ENCODE results near the gene F2. TPM values are rescaled to one million over a fixed set of nuclear protein-coding genes. Genes with fewer than 3 reads are reported as not detected.
"Not testable (repeated sequence)": the region's sequence is repeated elsewhere in the genome, so short reads cannot be mapped to it uniquely, and the experiment has no call there.

Gene F2
- total RNA-seq, 4 donors from 2014 or later, result 0.19 TPM; not detected in 3

- Histone ChIP-seq H3K36me3 (peaks cover 17 to 56% (median 23%) of the 10 kb centered on the region in 3 donors), H3K27me3 (no peaks in the 10 kb centered on the region), H3K9me3 (no peaks in the 10 kb centered on the region), H3K4me1 (peaks cover 33 to 68% (median 47%) of the 10 kb centered on the region in 3 donors), H3K27ac (peak within 1 kb of the TSS; percentile 88 to 96 (median 92)), H3K4me3 (peak within 1 kb of the TSS; percentile 84 to 94 (median 89))
- WGBS, 2 donors, result 0 to 1% methylated on average over 17 to 25 of the region's 44 CpGs
- DNase-seq, result peak; percentile 98
- TF ChIP-seq CTCF (IDR thresholded peaks at IDR 0.05) (peak in 2 of 6 experiments; percentile 20 to 31), POLR2A (IDR thresholded peaks at IDR 0.05) (peak in 3 of 4 donors; percentile 37 to 88 (median 85))
- intact Hi-C loops (cut with DNase I), result no loop called here
Measured at GRCh38 chr11:46700241-46701077, 18.6 kb upstream of the F2 start, which contains the start of the genes ARHGAP1 and ZNF408. Gene ARHGAP1, minus strand, starts transcription at chr11:46700619. Its CDS starts 4,512 bp downstream, at chr11:46696107. Gene ZNF408, plus strand, starts transcription at chr11:46701031. Its CDS starts 17 bp downstream, at chr11:46701048.

DNA sequence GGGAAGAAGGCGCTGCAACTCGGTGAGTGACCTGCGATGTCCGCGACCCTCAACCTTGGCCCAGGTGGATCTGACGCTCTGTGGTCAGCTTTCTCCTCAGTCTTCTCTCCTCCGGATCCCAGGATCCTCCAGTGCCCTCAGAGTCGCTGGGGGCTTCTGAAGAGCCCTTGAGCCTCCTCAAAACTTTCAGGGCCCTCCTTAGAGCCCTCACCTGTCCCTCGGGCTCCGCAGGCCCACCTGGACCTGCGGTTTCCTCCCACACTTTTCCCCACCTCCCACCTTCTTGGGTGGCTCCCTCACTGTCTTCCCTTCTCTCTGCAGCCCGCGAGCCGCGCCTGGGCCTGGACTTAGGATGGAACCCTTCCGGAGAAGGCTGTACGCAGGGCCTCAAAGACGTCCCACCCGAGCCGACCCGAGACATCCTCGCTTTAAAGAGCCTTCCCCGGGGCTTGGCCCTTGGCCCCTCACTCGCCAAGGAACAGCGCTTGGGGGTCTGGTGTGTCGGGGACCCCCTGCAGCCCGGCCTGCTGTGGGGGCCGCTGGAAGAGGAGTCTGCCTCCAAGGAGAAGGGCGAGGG, 17.8 kb upstream of the F2 start:
- Histone ChIP-seq H3K4me3 (peak overlapping the region; percentile 84 to 94 (median 89)), H3K27me3 (no peaks in the 10 kb centered on the region), H3K4me1 (peaks cover 33 to 61% (median 45%) of the 10 kb centered on the region in 3 donors)

GRCh38 chr11:46705070-46705688, 13.8 kb upstream of the F2 start:
- H3K9me3 ChIP-seq, result no peaks in the 10 kb centered on the region
- no peak overlapping the region for H3K27ac ChIP-seq
- peaks cover 6 to 23% (median 10%) of the 10 kb centered on the region in 3 donors for H3K4me1 ChIP-seq
- H3K27me3 ChIP-seq, result no peaks in the 10 kb centered on the region
- TF ChIP-seq POLR2A (IDR thresholded peaks at IDR 0.05), result no peak
- no peak for TF ChIP-seq CTCF (IDR thresholded peaks at IDR 0.05)
- H3K4me3 ChIP-seq, result no peak overlapping the region
- peaks cover 16 to 71% (median 27%) of the 10 kb centered on the region in 3 donors for H3K36me3 ChIP-seq
- 89 to 98% methylated on average over 8 to 9 of the region's 31 CpGs for WGBS, 2 donors
- intact Hi-C loops (cut with DNase I), result no loop called here
- no peak for DNase-seq

More for the DNA sequence above, 17.8 kb upstream of the F2 start:
- intact Hi-C loops (cut with DNase I), result no loop called here
- DNase-seq, result no peak
- WGBS, 2 donors, result 0 to 2% methylated on average over 8 to 12 of the region's 29 CpGs
- Histone ChIP-seq H3K27ac (peak overlapping the region; percentile 88 to 96 (median 92)), H3K9me3 (no peaks in the 10 kb centered on the region), H3K36me3 (peaks cover 16 to 56% (median 26%) of the 10 kb centered on the region in 3 donors)
- TF ChIP-seq CTCF (IDR thresholded peaks at IDR 0.05) (no peak), POLR2A (IDR thresholded peaks at IDR 0.05) (no peak)

- peaks cover 16 to 70% (median 27%) of the 10 kb centered on the region in 3 donors for H3K36me3 ChIP-seq
- no peak for DNase-seq
- 82 to 95% methylated on average over 7 of the region's 7 CpGs for WGBS, 2 donors
- no peak for TF ChIP-seq POLR2A (IDR thresholded peaks at IDR 0.05)
- no peak for TF ChIP-seq CTCF (IDR thresholded peaks at IDR 0.05)
- H3K27ac ChIP-seq, result no peak overlapping the region
- H3K27me3 ChIP-seq, result no peaks in the 10 kb centered on the region
- peaks cover 0 to 21% (median 8%) of the 10 kb centered on the region in 3 donors for H3K4me1 ChIP-seq
- no peaks in the 10 kb centered on the region for H3K9me3 ChIP-seq
- intact Hi-C loops (cut with DNase I), result no loop called here
- no peak overlapping the region for H3K4me3 ChIP-seq
Measured at GRCh38 chr11:46706886-46707285, 12.1 kb upstream of the F2 start.

DNA sequence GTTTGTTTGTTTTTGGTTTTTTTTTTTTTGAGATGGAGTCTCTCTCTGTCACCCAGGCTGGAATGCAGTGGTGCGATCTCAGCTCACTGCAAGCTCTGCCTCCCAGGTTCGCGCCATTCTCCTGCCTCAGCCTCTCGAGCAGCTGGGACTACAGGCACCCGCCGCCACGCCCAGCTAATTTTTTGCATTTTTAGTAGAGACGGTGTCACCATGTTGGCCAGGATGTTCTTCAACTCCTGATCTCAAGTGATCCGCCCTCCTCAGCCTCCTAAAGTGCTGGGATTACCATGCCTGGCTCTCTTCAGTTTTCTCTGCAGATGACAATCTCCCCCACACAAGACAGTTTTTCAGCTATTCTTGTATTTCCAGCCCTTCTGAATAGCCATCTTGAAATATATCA, 9.7 kb upstream of the F2 start:
- intact Hi-C loops (cut with DNase I); H3K4me1 ChIP-seq; H3K9me3 ChIP-seq; H3K4me3 ChIP-seq; H3K27ac ChIP-seq; DNase-seq; H3K27me3 ChIP-seq: not testable (repeated sequence)
- peaks cover 15 to 45% (median 19%) of the 10 kb centered on the region in 3 donors for H3K36me3 ChIP-seq
- 89 to 95% methylated on average over 8 to 9 of the region's 9 CpGs for WGBS, 2 donors

Data from esophagus squamous epithelium (tissue), 5 donors.